Measurements from ENCODE around the gene MSANTD3.
A peak's percentile ranks its signal among the peaks of the same experiment; 100 is the strongest.

Gene MSANTD3

GRCh38 chr9:100474082-100474923, 47.4 kb downstream of the MSANTD3 start:
- no peaks in the 10 kb centered on the region for H3K9me3 ChIP-seq (ENCODE audit: control insufficient read depth, low read length)
- no peak overlapping the region for H3K27ac ChIP-seq (ENCODE audit: insufficient read depth, low read length, poor library complexity, severe bottlenecking)
- no peaks in the 10 kb centered on the region for H3K36me3 ChIP-seq (ENCODE audit: control insufficient read depth, insufficient read depth, low read length)
- peak overlapping the region; percentile 45 for H3K4me3 ChIP-seq (ENCODE audit: insufficient read depth, low read depth, low read length, poor library complexity, severe bottlenecking)
- peaks cover 16% of the 10 kb centered on the region for H3K27me3 ChIP-seq (replicated peaks; ENCODE audit: control insufficient read depth, insufficient read depth, low read length, poor library complexity, severe bottlenecking)
- H3K4me1 ChIP-seq (ENCODE audit: control insufficient read depth, insufficient read depth, low read length, poor library complexity, severe bottlenecking) = no peaks in the 10 kb centered on the region
- DNase-seq = no peak

DNA sequence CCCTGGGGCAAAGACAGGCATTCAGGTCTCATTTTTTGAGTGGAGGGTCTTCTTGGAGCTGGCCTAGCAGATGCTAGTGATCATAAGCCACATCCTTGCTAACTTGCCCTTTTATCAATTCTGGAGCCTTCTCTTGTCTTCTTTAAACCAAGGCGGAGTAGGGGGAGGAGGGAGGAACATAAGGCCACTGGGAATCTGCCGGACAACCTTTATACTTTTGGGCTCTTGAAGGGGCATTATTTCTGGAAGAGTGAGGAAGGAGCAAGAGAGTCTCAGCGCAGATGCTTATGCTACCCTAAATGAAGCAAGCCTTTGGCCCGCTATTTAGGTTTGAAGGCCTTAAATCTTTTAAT, 48.0 kb downstream of the MSANTD3 start:
- H3K4me1 ChIP-seq (ENCODE audit: control insufficient read depth, insufficient read depth, low read length, poor library complexity, severe bottlenecking) = no peaks in the 10 kb centered on the region
- H3K27me3 ChIP-seq (replicated peaks; ENCODE audit: control insufficient read depth, insufficient read depth, low read length, poor library complexity, severe bottlenecking) = peaks cover 16% of the 10 kb centered on the region
- DNase-seq = no peak
- no peaks in the 10 kb centered on the region for H3K36me3 ChIP-seq (ENCODE audit: control insufficient read depth, insufficient read depth, low read length)
- no peak overlapping the region for H3K27ac ChIP-seq (ENCODE audit: insufficient read depth, low read length, poor library complexity, severe bottlenecking)
- H3K9me3 ChIP-seq (ENCODE audit: control insufficient read depth, low read length) = no peaks in the 10 kb centered on the region
- no peak overlapping the region for H3K4me3 ChIP-seq (ENCODE audit: insufficient read depth, low read depth, low read length, poor library complexity, severe bottlenecking)

GRCh38 chr9:100477241-100477640, 50.3 kb downstream of the MSANTD3 start:
- H3K36me3 ChIP-seq (ENCODE audit: control insufficient read depth, insufficient read depth, low read length) = no peaks in the 10 kb centered on the region
- no peak for DNase-seq

DNA sequence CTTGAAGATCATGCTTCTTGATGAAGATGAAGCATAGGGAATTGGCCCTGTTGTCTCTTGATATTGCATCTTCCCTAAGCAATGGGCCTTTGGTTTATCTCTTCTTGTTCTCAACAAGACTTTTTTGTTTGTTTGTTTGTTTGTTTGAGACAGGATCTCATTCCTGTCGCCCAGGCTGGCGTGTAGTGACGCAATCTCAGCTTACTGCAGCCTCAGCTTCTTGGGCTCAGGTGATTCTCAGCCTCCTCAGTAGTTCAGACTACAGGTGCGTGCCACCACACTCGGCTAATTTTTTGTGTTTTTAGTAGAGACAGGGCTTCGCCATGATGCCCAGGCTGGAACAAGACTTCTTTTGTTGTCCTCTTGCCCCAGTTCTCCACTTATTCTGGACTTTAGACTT, 51.2 kb downstream of the MSANTD3 start:
- H3K27ac ChIP-seq (ENCODE audit: insufficient read depth, low read length, poor library complexity, severe bottlenecking) = no peak overlapping the region
- H3K9me3 ChIP-seq (ENCODE audit: control insufficient read depth, low read length) = no peaks in the 10 kb centered on the region
- no peaks in the 10 kb centered on the region for H3K4me1 ChIP-seq (ENCODE audit: control insufficient read depth, insufficient read depth, low read length, poor library complexity, severe bottlenecking)
- no peak for DNase-seq
- no peak overlapping the region for H3K4me3 ChIP-seq (ENCODE audit: insufficient read depth, low read depth, low read length, poor library complexity, severe bottlenecking)
- peaks cover 12% of the 10 kb centered on the region for H3K27me3 ChIP-seq (replicated peaks; ENCODE audit: control insufficient read depth, insufficient read depth, low read length, poor library complexity, severe bottlenecking)
- no peaks in the 10 kb centered on the region for H3K36me3 ChIP-seq (ENCODE audit: control insufficient read depth, insufficient read depth, low read length)

More at GRCh38 chr9:100477241-100477640, 50.3 kb downstream of the MSANTD3 start:
- H3K9me3 ChIP-seq (ENCODE audit: control insufficient read depth, low read length) = no peaks in the 10 kb centered on the region
- no peaks in the 10 kb centered on the region for H3K4me1 ChIP-seq (ENCODE audit: control insufficient read depth, insufficient read depth, low read length, poor library complexity, severe bottlenecking)
- H3K4me3 ChIP-seq (ENCODE audit: insufficient read depth, low read depth, low read length, poor library complexity, severe bottlenecking) = no peak overlapping the region
- H3K27me3 ChIP-seq (replicated peaks; ENCODE audit: control insufficient read depth, insufficient read depth, low read length, poor library complexity, severe bottlenecking) = peaks cover 16% of the 10 kb centered on the region
- no peak overlapping the region for H3K27ac ChIP-seq (ENCODE audit: insufficient read depth, low read length, poor library complexity, severe bottlenecking)

GRCh38 chr9:100479820-100480219, 52.9 kb downstream of the MSANTD3 start:
- peaks cover 1% of the 10 kb centered on the region for H3K27me3 ChIP-seq (replicated peaks; ENCODE audit: control insufficient read depth, insufficient read depth, low read length, poor library complexity, severe bottlenecking)
- no peaks in the 10 kb centered on the region for H3K36me3 ChIP-seq (ENCODE audit: control insufficient read depth, insufficient read depth, low read length)
- no peaks in the 10 kb centered on the region for H3K4me1 ChIP-seq (ENCODE audit: control insufficient read depth, insufficient read depth, low read length, poor library complexity, severe bottlenecking)
- H3K27ac ChIP-seq (ENCODE audit: insufficient read depth, low read length, poor library complexity, severe bottlenecking) = no peak overlapping the region
- H3K9me3 ChIP-seq (ENCODE audit: control insufficient read depth, low read length) = no peaks in the 10 kb centered on the region
- no peak for DNase-seq
- no peak overlapping the region for H3K4me3 ChIP-seq (ENCODE audit: insufficient read depth, low read depth, low read length, poor library complexity, severe bottlenecking)

GRCh38 chr9:100485196-100485595, 58.3 kb downstream of the MSANTD3 start:
- DNase-seq = no peak
- no peaks in the 10 kb centered on the region for H3K36me3 ChIP-seq (ENCODE audit: control insufficient read depth, insufficient read depth, low read length)
- no peak overlapping the region for H3K27ac ChIP-seq (ENCODE audit: insufficient read depth, low read length, poor library complexity, severe bottlenecking)
- no peaks in the 10 kb centered on the region for H3K27me3 ChIP-seq (replicated peaks; ENCODE audit: control insufficient read depth, insufficient read depth, low read length, poor library complexity, severe bottlenecking)
- H3K4me1 ChIP-seq (ENCODE audit: control insufficient read depth, insufficient read depth, low read length, poor library complexity, severe bottlenecking) = no peaks in the 10 kb centered on the region
- no peak overlapping the region for H3K4me3 ChIP-seq (ENCODE audit: insufficient read depth, low read depth, low read length, poor library complexity, severe bottlenecking)
- no peaks in the 10 kb centered on the region for H3K9me3 ChIP-seq (ENCODE audit: control insufficient read depth, low read length)

DNA sequence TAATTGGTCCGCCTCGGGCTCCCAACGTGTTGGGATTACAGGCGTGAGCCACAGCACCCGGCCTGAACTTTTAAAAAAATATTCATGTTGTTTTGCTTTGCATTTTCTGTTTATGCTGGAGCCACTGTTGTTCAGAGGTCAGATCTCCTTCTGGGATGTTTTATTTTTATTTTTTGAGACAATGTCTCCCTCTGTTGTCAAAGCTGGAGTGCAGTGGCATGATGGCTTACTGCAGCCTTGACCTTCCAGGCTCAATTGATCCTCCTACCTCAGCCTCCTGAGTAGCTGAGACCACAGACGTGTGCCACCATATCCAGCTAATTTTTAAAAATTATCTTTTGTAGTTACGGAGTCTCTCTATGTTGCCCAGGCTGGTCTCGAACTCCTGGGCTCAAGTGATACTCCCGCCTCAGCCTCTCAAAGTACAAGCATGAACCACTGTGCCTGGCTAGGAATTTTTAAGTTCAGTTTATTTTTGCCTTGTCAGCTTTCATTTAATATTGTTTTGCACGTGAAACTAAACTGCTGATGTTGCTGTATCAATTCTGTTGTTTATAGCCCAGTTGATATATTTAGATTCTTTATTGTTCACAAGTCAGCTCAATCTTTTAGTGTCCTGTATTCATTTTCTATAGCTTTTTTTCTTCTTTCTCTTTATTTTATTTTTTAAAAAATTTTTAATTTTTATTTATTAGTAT, 59.7 kb downstream of the MSANTD3 start:
- H3K9me3 ChIP-seq (ENCODE audit: control insufficient read depth, low read length) = no peaks in the 10 kb centered on the region
- H3K36me3 ChIP-seq (ENCODE audit: control insufficient read depth, insufficient read depth, low read length) = no peaks in the 10 kb centered on the region
- no peak overlapping the region for H3K4me3 ChIP-seq (ENCODE audit: insufficient read depth, low read depth, low read length, poor library complexity, severe bottlenecking)
- H3K27me3 ChIP-seq (replicated peaks; ENCODE audit: control insufficient read depth, insufficient read depth, low read length, poor library complexity, severe bottlenecking) = no peaks in the 10 kb centered on the region
- no peak overlapping the region for H3K27ac ChIP-seq (ENCODE audit: insufficient read depth, low read length, poor library complexity, severe bottlenecking)
- no peak for DNase-seq
- H3K4me1 ChIP-seq (ENCODE audit: control insufficient read depth, insufficient read depth, low read length, poor library complexity, severe bottlenecking) = no peaks in the 10 kb centered on the region

DNA sequence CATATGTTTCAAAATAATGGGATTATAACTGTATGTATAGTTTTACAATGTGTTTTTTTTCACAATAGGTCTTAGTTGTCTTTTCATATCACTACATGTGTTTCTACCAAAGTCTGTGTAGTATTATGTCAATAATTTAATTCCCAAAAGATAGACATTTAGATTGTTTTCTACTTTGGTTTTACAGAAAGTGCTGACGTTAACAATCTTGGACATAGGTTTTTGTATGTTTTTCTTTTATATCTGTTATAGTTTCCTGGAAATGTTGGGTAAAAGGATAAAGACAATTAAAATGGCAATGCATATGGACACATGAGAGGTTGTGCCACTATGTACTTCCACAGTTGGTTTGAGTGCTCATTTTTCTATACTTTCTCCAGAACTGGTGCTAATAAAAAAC, 61.2 kb downstream of the MSANTD3 start:
- H3K27ac ChIP-seq (ENCODE audit: insufficient read depth, low read length, poor library complexity, severe bottlenecking) = no peak overlapping the region
- DNase-seq = no peak

DNA sequence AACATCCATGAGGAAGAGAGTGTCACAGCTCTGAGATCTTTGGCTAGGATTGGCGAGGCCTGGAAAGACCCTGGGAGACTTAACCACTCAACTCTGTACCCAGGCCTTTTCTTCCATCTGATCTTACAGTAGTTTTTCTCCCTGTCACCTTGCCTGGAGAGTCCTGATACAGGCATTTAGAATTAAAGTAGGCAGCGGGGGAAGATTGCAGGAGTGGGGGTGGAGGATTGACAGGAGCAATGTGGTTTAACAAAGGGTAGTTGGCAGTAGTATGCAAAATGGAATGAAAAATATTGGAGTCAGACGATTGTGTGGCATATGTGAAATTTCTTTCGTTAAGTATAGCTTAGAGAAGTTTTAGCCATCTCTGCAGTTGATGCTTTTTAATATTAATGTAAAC, 62.9 kb downstream of the MSANTD3 start:
- no peaks in the 10 kb centered on the region for H3K36me3 ChIP-seq (ENCODE audit: control insufficient read depth, insufficient read depth, low read length)
- no peak overlapping the region for H3K27ac ChIP-seq (ENCODE audit: insufficient read depth, low read length, poor library complexity, severe bottlenecking)
- no peak overlapping the region for H3K4me3 ChIP-seq (ENCODE audit: insufficient read depth, low read depth, low read length, poor library complexity, severe bottlenecking)
- H3K4me1 ChIP-seq (ENCODE audit: control insufficient read depth, insufficient read depth, low read length, poor library complexity, severe bottlenecking) = no peaks in the 10 kb centered on the region
- H3K27me3 ChIP-seq (replicated peaks; ENCODE audit: control insufficient read depth, insufficient read depth, low read length, poor library complexity, severe bottlenecking) = no peaks in the 10 kb centered on the region
- no peaks in the 10 kb centered on the region for H3K9me3 ChIP-seq (ENCODE audit: control insufficient read depth, low read length)
- no peak for DNase-seq

More for the DNA sequence above, 61.2 kb downstream of the MSANTD3 start:
- H3K9me3 ChIP-seq (ENCODE audit: control insufficient read depth, low read length) = no peaks in the 10 kb centered on the region
- no peaks in the 10 kb centered on the region for H3K4me1 ChIP-seq (ENCODE audit: control insufficient read depth, insufficient read depth, low read length, poor library complexity, severe bottlenecking)
- no peak overlapping the region for H3K4me3 ChIP-seq (ENCODE audit: insufficient read depth, low read depth, low read length, poor library complexity, severe bottlenecking)
- no peaks in the 10 kb centered on the region for H3K36me3 ChIP-seq (ENCODE audit: control insufficient read depth, insufficient read depth, low read length)
- no peaks in the 10 kb centered on the region for H3K27me3 ChIP-seq (replicated peaks; ENCODE audit: control insufficient read depth, insufficient read depth, low read length, poor library complexity, severe bottlenecking)

DNA sequence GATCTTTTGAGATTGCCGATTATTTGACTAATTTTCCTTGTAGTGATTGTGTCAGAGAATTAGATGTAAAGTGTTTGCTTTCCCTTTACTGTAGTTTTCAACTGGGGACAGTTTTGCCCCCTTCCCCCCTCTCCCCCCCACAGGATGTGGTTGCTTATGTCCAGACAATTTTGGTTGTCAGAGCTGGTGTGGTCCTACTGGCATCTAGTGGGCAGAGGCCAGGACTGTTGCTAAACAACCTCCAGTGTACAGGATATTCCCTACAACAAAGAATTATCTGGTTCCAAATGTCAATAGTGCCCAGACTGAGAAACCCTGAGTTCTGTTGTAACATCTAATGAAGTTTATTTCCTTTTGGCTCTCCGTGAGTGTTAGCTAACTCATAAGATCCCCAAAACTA, 66.0 kb downstream of the MSANTD3 start:
- no peak for DNase-seq
- no peaks in the 10 kb centered on the region for H3K4me1 ChIP-seq (ENCODE audit: control insufficient read depth, insufficient read depth, low read length, poor library complexity, severe bottlenecking)
- no peaks in the 10 kb centered on the region for H3K36me3 ChIP-seq (ENCODE audit: control insufficient read depth, insufficient read depth, low read length)
- no peak overlapping the region for H3K4me3 ChIP-seq (ENCODE audit: insufficient read depth, low read depth, low read length, poor library complexity, severe bottlenecking)
- H3K27ac ChIP-seq (ENCODE audit: insufficient read depth, low read length, poor library complexity, severe bottlenecking) = no peak overlapping the region
- H3K9me3 ChIP-seq (ENCODE audit: control insufficient read depth, low read length) = no peaks in the 10 kb centered on the region
- no peaks in the 10 kb centered on the region for H3K27me3 ChIP-seq (replicated peaks; ENCODE audit: control insufficient read depth, insufficient read depth, low read length, poor library complexity, severe bottlenecking)
